SH-SY5Y (cell line): ENCODE data around the gene PDE4B.

ENCODE experiments used
- GATA2 ChIP-seq: IDR thresholded peaks from 2 replicates; pipeline ENCODE4 v1.6.1; 2011; ENCODE audit warnings: mild to moderate bottlenecking, low read depth, low read length
- GATA3 ChIP-seq: IDR thresholded peaks from 2 replicates; pipeline ENCODE4 v1.6.1; 2011; ENCODE audit warnings: low read depth, mild to moderate bottlenecking, low read length, moderate library complexity

Gene PDE4B

DNA sequence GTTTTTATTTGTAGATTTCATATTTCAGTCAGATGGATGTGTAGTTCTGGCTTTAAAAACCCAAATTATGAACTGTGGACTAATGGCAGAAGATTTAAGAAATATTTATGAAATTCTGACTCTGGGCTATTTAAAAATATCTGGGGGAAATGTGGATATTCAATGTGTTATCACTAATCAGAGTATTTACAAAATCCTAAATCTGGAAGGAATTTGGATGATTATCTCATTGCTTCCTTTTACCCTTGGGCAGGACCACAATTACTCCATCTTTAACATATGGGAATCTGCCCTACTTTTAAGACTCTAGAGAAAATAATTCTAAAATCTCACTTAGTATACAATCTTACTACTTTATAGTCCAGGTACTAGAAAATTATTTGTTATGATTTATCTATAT lies 203.2 kb downstream of the PDE4B start:
- peak; percentile 41; the same call in 1 of the 2 replicates for TF ChIP-seq GATA3
- no peak for TF ChIP-seq GATA2

DNA sequence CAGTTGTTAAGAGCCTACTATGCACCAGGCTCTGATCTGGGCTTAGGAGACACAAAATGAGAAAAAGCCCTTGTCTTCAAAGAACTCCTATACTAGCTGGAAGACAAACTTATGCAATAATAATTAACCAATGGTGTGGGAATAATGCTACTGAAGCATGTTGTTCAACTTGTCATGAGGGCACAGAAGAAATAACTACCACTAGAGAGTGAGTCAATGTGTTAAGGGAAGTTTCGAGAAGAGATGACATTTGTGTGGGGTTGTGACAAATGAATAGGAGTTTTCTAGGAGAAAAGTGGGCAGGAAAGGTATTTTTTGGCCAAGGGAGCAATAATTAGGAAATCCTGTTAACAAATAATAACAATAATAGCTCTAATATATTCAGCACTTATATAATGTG lies 205.0 kb downstream of the PDE4B start:
- TF ChIP-seq GATA3: no peak
- TF ChIP-seq GATA2: no peak

DNA sequence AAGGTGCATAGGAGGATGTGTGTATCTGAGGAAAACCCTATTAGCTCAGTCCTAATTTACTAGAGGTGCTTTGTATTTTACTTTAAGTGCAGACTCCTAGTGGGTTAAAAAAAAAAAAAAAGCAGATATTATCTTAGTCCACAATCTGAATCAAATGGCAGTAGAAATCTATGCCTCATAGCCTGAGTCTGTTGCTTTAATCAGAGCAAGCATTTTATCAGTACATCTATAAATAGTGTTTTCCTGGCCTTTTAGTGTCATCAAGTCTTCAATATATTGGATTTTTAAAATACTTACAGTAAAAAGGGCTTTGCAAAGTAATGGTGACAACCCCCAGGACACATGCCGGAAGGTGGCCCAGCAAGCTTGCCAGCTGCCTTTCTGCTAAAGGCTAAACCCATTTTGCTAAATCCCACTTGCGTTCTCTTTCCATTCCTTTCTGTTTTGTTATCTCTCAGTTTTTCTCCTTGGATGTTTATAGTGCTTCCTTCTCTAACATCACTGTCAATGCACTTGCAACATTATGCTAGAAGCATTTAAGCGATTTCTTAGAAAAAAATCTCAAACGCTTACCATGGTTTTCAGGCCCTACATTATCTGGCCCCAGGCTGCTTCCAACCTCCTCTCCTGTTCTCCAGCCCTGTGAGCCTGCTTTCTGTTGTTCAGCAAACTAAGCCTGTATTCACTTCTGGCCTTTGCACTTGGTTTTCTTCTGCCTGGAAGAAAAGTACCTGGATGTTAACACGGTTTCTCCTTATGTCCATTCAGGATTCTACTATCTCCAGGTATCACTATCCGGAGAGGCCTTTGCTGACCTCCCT lies 206.3 kb downstream of the PDE4B start:
- TF ChIP-seq GATA2 (peak; percentile 56), GATA3 (peak; percentile 94)

DNA sequence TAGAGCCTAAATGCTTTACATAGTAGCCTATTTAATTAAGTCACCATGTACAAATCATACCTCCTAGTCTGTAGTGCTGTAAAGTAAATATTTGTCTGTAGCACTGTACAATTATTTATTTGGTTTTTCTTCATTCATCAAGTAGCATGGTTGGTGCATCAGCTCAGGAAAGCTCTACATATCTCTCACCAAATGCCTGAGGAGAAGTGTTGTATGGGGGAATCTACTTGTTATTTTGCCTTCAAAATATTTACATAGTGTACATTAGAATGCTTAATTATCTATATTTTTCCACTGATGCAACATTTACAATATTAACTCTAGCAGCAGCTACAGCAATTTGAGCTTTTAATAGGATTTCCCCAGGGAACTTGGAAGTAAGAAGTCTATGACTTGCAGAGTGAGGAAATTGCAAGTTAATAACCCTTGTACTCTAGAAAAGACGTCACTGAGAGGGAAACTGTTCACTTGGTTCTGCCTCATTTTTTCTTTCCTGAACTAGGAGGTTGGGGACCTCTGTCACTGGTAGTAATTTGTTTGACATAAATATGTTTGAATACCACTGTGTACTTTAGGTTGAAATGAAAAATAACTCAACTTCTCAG lies 207.4 kb downstream of the PDE4B start:
- TF ChIP-seq GATA2: no peak
- TF ChIP-seq GATA3: no peak

DNA sequence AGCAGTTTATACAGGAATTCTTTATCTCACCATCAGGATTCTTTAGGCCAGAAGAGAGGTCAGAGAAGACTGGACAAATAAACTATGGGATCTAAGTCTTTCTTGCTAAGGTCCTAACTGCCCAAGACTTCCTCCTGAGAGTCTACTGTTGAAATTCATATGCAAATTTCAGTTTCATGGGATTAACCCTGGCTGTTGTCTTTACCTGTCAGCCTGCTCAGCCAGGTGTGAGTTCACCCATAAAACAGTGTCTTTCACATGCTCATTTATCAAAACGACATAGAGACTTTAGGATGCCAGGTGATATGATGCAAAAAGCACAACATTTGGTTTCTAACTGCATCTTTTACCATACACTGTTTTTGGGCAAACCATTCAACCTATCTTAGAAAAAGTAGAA lies 211.0 kb downstream of the PDE4B start:
- TF ChIP-seq GATA3 (no peak), GATA2 (no peak)

DNA sequence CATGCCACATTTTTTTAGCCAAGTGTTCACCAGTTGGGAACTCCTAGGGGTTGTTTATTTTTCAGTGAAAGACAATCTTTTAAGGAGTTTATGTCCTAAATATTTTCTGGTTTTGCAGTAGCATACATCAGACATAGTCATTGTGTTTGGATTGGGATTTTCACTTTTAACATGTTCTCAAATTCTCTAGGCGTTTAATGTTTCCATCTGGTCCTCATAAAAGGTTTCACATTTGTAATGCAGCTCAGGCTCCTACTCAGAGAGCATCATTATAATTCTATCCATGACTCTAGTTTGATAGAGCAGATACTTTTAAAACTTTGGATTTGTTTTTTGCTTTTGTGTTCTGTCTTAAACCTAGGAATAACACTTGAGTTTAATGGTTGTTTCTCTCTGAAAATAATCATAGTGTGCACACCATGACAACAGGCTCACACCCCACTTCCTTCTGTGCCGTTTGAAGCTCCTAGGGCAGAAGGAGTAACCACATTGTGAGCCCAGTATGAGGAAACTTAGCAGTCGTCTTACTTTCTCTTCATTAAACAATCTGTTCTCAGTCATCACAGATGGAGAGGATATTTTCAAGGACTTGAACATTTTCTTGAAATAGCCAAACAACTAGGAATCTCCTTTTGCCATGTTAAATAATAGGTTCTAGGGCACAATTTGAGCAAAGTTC lies 219.6 kb downstream of the PDE4B start:
- TF ChIP-seq GATA2 (no peak), GATA3 (no peak)

DNA sequence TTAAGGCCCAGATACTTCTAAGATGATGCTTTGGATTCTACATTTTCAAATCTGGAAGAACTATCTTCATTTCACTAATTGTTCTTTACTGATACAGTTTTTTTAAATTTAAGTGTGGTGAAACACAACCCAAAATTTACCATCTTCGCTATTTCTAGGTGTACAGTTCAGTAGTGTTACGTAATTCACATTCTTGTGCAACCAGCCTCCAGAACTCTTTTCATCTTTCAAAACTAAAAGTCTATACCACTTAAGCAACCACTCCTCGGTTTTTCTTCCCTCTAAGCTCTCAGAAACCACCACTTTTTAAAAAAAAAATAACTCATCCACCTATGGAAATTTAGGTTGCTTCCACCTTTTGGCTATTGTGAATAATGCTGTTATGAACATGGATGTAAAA lies 220.7 kb downstream of the PDE4B start:
- TF ChIP-seq GATA2: no peak
- TF ChIP-seq GATA3: no peak

DNA sequence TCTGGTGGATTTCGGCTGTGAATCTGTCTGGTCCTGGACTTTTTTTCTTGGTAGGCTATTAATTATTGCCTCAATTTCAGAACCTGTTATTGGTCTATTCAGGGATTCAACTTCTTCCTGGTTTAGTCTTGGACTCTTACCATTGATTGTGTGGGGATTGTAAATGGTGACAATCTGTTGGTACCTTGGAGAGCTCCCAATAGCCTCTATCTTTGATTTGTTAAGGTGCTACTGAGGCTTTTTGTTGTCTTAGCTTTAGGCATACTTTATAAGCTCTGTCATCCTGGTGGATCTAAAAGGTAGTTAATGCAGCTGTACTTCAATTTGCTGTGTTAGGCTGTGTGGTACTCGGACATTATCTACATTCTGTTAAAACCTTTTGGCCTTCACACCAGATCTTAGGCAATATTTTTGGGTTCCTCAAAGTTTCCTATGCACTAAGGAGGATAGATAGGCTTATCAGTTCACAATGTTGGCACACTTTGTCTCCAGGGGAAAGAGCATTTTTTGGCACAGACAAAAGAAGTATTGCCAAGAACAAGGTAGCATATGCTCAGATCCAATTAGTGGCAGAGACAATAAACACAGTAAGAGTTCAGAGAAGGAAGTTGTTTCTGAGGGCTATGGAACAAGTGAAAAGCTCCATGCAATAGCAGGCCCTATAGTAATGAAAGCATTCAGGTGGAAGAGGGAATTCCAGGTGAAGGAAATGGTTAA lies 230.4 kb downstream of the PDE4B start:
- no peak for TF ChIP-seq GATA2
- no peak for TF ChIP-seq GATA3

DNA sequence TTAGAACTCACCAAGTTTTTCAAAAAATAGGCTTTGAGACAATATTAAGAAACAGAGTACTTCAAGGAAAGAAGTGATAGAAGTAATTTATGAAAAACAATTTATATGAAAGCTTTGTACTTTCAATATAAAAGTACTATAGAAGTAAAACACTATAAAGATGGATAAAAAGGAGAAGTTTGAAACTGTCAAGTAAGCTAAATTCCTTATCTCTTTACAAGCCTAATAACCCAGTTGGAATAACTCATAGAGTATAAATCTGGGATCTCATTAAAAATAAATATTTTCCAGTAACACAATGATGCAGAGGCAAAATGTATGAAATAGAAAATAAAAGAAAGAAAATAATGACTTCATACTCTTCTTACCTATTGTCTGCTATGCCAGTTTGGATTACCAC lies 232.5 kb downstream of the PDE4B start:
- no peak for TF ChIP-seq GATA3
- no peak for TF ChIP-seq GATA2

DNA sequence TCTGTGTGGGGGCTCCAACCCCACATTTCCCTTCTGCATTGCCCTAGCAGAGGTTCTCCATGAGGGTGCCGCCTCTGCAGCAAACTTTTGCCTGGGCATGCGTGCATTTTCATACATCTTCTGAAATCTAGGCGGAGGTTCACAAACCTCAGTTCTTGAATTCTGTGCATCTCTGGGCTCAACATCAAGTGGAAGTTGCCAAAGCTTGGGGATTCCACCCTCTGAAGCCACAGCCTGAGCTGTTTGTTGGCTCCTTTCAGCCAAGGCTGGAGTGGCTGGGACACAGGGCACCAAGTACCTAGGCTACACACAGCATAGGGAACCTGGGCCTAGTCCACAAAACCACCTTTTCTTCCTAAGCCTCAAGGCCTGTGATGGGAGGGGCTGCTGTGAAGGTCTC lies 235.3 kb downstream of the PDE4B start:
- no peak for TF ChIP-seq GATA3
- no peak for TF ChIP-seq GATA2

DNA sequence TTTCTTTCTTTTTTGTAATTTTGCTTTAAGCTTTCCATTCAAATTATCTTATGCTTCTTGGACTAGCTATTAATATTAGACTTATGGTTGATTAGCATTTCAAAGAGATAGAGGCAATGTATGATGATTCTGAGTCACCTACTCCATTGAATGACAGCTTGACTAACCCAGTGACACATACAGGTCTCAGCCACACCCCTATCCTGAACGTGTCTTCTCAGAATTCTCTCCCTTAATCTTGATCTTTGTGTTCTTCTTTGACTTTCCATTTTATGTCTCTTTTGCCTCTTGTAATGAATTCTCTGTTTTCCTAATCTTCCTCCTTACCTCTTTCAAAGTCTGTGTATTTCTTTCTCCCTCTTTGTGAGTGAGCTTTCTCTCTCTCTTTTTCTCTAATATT lies 241.1 kb downstream of the PDE4B start:
- TF ChIP-seq GATA3 (no peak), GATA2 (no peak)

DNA sequence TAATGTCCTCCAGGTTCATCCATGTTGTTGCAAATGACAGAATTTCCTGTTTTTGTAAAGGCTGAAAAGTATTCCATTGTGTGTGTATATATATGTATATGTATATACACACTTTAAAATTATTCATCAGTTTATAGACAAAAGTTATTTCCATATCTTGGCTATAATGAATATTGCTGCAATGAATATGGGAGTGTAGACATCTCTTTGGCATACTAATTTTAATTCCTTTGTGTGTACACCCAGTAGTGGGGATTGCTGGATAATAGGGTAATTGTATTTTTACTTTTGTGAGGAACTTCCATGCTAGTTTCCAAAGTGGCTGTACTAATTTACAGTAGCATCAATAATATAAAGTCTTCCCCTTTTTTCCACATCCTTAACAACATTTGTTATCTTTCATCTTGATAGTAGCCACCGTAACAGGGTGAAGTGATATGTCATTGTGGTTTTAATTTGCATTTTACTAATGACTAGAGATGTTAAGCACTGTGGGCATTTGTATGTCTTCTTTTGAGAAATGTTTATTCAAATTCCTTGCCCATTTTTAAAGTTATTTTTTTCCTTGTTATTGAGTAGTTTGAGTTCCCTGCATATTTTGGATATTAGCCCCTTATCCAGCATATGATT lies 243.0 kb downstream of the PDE4B start:
- no peak for TF ChIP-seq GATA2
- no peak for TF ChIP-seq GATA3

DNA sequence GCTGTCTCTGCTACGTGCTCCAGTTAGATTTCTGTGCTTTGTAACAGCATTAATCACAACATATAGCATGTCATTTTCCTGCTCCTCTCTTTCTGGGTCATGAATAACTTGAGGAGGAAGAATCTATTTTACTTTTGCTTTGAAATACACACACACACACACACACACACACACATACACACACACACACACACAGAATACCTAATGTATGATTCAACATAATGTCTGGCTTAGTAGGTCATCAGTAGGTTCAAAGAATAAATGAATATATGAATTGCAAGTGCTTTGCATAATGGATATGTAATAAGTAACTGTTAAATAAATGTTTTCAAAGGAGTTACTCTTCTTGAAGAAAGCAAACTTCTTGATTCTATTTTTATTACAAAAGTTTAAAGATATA lies 249.0 kb downstream of the PDE4B start:
- no peak for TF ChIP-seq GATA2
- no peak for TF ChIP-seq GATA3

DNA sequence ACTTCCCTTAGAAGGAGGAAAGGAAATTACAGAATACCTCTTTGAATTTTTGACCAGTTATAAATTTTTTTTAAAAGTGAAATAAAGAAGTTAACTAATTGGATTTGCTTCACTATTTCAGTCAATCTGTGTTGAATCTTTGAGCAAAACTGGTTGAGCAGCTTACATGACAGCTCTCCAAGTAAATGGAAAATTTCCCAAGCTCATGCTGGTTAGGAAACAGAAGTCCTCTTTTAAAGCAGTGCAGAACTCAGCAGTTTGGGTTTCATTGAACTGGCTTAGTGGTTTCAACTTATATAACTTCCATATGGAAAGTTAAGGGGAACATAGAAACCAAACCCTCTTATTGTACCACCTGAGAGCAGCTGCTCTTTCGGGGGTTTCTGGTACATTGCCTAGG lies 250.5 kb downstream of the PDE4B start:
- TF ChIP-seq GATA3: no peak
- no peak for TF ChIP-seq GATA2
